Measurements from ENCODE around the gene ACKR3.

The ACKR3 gene

DNA sequence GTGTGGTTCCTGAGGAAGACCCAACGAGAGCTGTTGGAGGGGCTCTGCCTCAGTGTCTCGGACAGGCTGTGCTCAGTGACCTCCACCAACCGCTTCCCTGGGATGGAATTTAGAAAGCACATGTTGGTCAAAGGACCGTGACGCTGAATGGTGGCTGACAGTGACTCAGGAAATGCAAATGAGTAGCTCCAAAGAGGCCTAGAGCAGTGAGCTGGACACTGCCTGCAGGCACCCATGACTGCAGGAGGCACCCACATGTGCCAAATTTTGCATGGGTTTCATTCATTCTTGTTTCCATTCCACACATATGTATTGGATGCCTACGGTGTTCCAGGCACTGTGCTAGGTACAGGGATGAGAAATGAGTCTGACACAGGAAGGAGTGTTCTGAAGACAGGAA lies 46.4 kb downstream of the ACKR3 start:
- DNase-seq (ENCODE audit: insufficient read length, low spot score), result no peak
- TF ChIP-seq, protein P1, sequence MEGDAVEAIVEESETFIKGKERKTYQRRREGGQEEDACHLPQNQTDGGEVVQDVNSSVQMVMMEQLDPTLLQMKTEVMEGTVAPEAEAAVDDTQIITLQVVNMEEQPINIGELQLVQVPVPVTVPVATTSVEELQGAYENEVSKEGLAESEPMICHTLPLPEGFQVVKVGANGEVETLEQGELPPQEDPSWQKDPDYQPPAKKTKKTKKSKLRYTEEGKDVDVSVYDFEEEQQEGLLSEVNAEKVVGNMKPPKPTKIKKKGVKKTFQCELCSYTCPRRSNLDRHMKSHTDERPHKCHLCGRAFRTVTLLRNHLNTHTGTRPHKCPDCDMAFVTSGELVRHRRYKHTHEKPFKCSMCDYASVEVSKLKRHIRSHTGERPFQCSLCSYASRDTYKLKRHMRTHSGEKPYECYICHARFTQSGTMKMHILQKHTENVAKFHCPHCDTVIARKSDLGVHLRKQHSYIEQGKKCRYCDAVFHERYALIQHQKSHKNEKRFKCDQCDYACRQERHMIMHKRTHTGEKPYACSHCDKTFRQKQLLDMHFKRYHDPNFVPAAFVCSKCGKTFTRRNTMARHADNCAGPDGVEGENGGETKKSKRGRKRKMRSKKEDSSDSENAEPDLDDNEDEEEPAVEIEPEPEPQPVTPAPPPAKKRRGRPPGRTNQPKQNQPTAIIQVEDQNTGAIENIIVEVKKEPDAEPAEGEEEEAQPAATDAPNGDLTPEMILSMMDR (IDR thresholded peaks at IDR 0.05; ENCODE audit: insufficient read depth, missing control alignments), result no peak
- FAIRE-seq, result no peak

DNA sequence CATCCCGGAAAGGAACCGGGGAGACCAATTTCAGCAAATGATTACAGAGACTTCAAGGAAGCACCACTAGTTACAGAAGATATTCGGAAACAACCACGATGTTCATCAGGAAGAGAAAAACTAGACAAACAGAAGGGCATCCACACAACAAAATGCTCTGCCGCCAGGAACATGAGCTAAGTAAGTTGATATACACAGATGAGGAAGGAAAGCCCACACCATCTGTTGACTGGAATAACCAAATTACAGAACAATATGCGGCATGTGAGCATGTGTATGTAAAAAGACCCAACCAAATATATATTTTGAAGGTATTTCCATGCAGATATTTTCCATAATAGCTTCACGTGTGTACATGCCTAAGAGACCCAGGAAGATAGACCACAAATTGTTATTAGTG lies 47.0 kb downstream of the ACKR3 start:
- FAIRE-seq (no peak), DNase-seq (ENCODE audit: insufficient read length, low spot score) (no peak)
- TF ChIP-seq, protein P1 (IDR thresholded peaks at IDR 0.05; ENCODE audit: insufficient read depth, missing control alignments), result no peak

DNA sequence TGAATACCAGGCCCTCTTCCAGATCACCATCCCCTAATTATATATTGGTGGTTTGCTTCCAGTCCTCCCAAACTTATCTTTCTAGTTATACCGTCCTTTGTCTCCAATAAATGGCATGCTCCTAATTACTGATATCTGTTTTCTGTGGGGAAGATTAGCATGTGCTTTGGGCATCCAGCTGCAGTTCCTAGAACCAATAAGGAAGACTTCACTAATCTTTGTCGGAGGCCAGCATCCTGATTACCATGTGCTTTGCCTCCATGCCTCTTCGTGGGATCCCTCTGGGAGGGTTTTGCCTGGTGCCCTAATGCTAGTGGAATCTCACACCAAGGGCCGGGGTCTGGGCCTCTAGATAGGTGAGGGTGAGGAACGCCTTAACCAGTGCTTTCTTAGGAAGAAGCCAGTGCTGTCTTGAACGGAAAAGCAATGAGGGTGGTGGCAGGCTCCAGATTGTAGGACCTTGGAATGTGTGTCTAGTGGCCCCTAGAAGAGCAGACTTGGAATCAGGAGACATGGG lies 47.7 kb downstream of the ACKR3 start:
- DNase-seq (ENCODE audit: insufficient read length, low spot score) (no peak), FAIRE-seq (no peak)
- TF ChIP-seq, protein P1 (IDR thresholded peaks at IDR 0.05; ENCODE audit: insufficient read depth, missing control alignments), result no peak

DNA sequence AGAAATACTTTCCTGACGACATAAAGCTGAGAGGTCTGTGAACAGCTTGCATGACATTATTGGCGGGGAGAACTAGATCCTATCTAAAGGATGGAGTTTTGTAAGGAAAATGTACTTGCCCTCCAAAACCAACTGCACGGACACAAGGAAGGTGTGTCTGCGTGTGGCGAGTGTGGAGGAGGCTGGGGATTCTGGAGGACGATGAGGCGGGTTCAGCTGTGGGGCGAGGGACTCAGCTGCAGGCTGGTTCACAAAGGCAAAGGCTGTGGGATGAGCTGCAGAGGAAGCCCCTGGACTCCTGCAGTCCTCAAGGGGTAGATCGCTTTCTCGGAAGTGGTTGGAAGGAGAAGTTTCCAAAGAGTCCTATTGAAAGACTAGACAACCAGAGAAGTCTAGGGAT lies 48.2 kb downstream of the ACKR3 start:
- DNase-seq (ENCODE audit: insufficient read length, low spot score) (no peak), FAIRE-seq (no peak)
- TF ChIP-seq, protein P1 (IDR thresholded peaks at IDR 0.05; ENCODE audit: insufficient read depth, missing control alignments), result no peak

DNA sequence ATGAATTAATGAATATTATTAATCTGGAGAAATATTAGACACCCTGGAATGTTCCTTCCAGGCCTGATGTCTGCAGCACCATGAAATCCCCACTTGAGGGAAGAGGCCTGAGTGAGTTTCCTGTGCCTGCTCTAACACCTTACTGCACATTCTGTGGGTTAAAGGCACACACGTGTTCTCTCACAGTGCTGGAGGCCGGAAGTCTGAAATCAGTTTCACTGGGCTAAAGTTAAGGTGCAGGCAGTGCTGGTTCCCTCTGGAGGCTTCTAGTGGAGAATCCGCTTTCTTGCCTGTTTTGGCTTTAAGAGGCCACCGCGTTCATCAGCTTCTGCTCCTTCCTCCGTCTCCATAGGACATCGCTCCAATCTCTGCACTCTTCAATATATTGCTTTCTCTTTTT lies 48.7 kb downstream of the ACKR3 start:
- FAIRE-seq (no peak), DNase-seq (ENCODE audit: insufficient read length, low spot score) (no peak)
- TF ChIP-seq, protein P1 (IDR thresholded peaks at IDR 0.05; ENCODE audit: insufficient read depth, missing control alignments), result no peak

DNA sequence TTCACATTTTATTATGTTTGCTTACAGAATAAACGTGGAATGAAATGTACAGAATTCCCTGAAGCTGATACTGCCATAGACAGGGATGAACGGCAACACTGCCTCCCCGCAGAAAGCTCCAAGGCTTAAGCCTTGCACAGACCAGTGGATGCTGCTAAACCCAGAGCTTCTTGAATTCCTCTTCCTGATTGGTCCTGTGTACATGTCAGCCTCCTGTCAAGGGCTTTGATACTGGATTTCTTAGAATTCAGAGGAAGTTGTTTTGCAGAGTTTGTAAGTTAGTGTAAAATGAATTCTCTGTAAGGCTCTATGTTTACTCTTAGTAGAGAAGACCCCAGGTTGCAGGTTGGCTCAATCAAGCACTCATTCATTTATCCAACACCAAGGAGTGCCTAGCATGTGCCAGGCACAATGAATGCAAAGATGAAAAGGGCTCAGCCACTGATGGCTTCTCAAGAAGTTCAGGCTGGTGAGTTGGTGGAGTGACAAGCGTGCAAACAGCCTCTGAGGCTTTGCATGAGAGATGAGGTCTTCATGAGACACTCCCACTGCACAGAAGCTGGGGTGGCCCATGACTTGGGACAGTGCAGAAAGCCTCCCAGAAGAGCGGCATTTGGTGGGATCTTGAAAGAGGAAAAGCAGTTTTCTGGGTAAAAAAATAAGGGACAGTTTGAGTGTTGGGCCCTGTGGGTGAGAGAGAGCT lies 50.4 kb downstream of the ACKR3 start:
- TF ChIP-seq, protein P1 (IDR thresholded peaks at IDR 0.05; ENCODE audit: insufficient read depth, missing control alignments), result no peak
- FAIRE-seq (no peak), DNase-seq (ENCODE audit: insufficient read length, low spot score) (no peak)

DNA sequence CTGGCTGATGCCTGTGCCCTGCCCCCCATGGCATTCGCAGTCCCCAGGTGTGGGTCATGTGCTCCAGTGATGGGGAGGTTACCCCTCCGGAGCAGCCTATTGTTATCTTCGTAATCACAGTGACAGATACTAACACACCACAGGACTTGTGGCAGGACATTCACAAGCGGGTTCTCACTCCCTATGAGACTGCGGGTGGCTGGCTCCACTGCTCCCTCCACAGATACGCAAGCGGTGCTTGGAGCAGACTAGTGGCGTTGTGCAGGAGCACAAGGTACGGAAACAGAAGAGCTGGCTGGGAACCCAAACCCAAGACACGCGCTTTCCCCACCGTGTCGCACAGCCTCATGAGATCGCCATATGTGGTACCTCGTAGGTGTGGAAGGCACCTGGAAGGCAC lies 52.2 kb downstream of the ACKR3 start:
- FAIRE-seq (no peak), DNase-seq (ENCODE audit: insufficient read length, low spot score) (no peak)
- TF ChIP-seq, protein P1 (IDR thresholded peaks at IDR 0.05; ENCODE audit: insufficient read depth, missing control alignments), result no peak

Data from D721Med (cell line).